ENCODE measurements around the gene KLHL40.

The KLHL40 gene

GRCh38 chr3:42657675-42658074, 27.7 kb upstream of the KLHL40 start:
- no peak for DNase-seq

- no peak for DNase-seq
Measured at GRCh38 chr3:42658091-42658770, 27.1 kb upstream of the KLHL40 start.

- DNase-seq = no peak
Measured at GRCh38 chr3:42658771-42659390, 26.5 kb upstream of the KLHL40 start.

- DNase-seq = no peak
Measured at GRCh38 chr3:42659451-42660130, 25.7 kb upstream of the KLHL40 start.

GRCh38 chr3:42660131-42660715, 25.1 kb upstream of the KLHL40 start:
- DNase-seq = no peak

- no peak for DNase-seq
Measured at GRCh38 chr3:42660898-42661297, 24.4 kb upstream of the KLHL40 start.

- no peak for DNase-seq
Measured at GRCh38 chr3:42661593-42662022, 23.7 kb upstream of the KLHL40 start.

GRCh38 chr3:42662037-42662812, 23.1 kb upstream of the KLHL40 start:
- no peak for DNase-seq

GRCh38 chr3:42662813-42663535, 22.4 kb upstream of the KLHL40 start:
- DNase-seq = no peak

GRCh38 chr3:42663581-42664437, 21.5 kb upstream of the KLHL40 start:
- no peak for DNase-seq

- DNase-seq = no peak
Measured at GRCh38 chr3:42664438-42664803, 20.9 kb upstream of the KLHL40 start.

GRCh38 chr3:42665050-42665878, 20.1 kb upstream of the KLHL40 start:
- DNase-seq = no peak

- no peak for DNase-seq
Measured at GRCh38 chr3:42666022-42666421, 19.3 kb upstream of the KLHL40 start.

GRCh38 chr3:42666577-42666998, 18.7 kb upstream of the KLHL40 start:
- no peak for DNase-seq

- DNase-seq = no peak
Measured at GRCh38 chr3:42667096-42667522, 18.2 kb upstream of the KLHL40 start.

GRCh38 chr3:42667523-42668412, 17.6 kb upstream of the KLHL40 start:
- DNase-seq = no peak

- no peak for DNase-seq
Measured at GRCh38 chr3:42668413-42668760, 16.9 kb upstream of the KLHL40 start.

- DNase-seq = no peak
Measured at GRCh38 chr3:42668793-42669217, 16.5 kb upstream of the KLHL40 start.

- DNase-seq = no peak
Measured at GRCh38 chr3:42670051-42670576, 15.2 kb upstream of the KLHL40 start.

Data from NCI-H774 (cell line).